K562 (cell line): ENCODE measurements around the gene SMAD3. TPM values are rescaled to one million over a fixed set of nuclear protein-coding genes. Genes with fewer than 3 reads are reported as not detected.

Experiments
- CBX5 ChIP-seq: IDR thresholded peaks from 2 replicates; pipeline ENCODE4 v1.6.1; 2014; ENCODE audit warnings: low read depth, borderline replicate concordance
- CHD2 ChIP-seq: IDR thresholded peaks from 2 replicates; pipeline ENCODE4 v1.6.1; 2011; ENCODE audit warnings: low read depth, low read length
- COPS2 ChIP-seq: fragments of 450-650 bp; conservative IDR thresholded peaks from 2 replicates; pipeline ENCODE4 v1.6.1; 2016; ENCODE audit warnings: mild to moderate bottlenecking, moderate library complexity
- FUS ChIP-seq: fragments of 200-400 bp; formaldehyde crosslinking; optimal IDR thresholded peaks from 2 replicates; pipeline ENCODE3; 2017; ENCODE audit warnings: low read depth, low read length
- HOXB6 ChIP-seq: fragments of 250-450 bp; sonication (Bioruptor Pico); IDR thresholded peaks from 2 replicates; pipeline ENCODE4 v1.5.1; 2022; ENCODE audit warnings: mild to moderate bottlenecking, borderline replicate concordance
- JUNB ChIP-seq: fragments of 450-650 bp; formaldehyde crosslinking; conservative IDR thresholded peaks from 2 replicates; pipeline ENCODE4 v1.4.0; 2020; ENCODE audit warnings: mild to moderate bottlenecking
- KAT2B ChIP-seq: IDR thresholded peaks from one replicate; pipeline ENCODE4 v1.6.1; 2012; ENCODE audit warnings: low read depth, mild to moderate bottlenecking, control low read depth, inconsistent platforms, low read length, moderate library complexity
- MEF2D ChIP-seq: conservative IDR thresholded peaks from 2 replicates; pipeline ENCODE4 v1.6.1; 2016; ENCODE audit warnings: low read depth, missing genetic modification characterization, missing compliant biosample characterization
- NFIX ChIP-seq: fragments of 250-450 bp; sonication (Bioruptor Pico); IDR thresholded peaks from 2 replicates; pipeline ENCODE4 v1.4.0; 2020; ENCODE audit warnings: low read depth, mild to moderate bottlenecking, moderate library complexity
- NFRKB ChIP-seq: fragments of 450-650 bp; IDR thresholded peaks from 2 replicates; pipeline ENCODE4 v1.6.1; 2016; ENCODE audit warnings: low read depth
- PCBP2 ChIP-seq: fragments of 200-400 bp; formaldehyde crosslinking; IDR thresholded peaks from 2 replicates; pipeline ENCODE4 v1.6.1; 2018; ENCODE audit warnings: low read length, low read depth, mild to moderate bottlenecking, moderate library complexity; ENCODE audit not compliant: poor library complexity, severe bottlenecking
- PHB2 ChIP-seq: fragments of 450-650 bp; IDR thresholded peaks from 2 replicates; pipeline ENCODE4 v1.6.1; 2017; ENCODE audit warnings: low read depth
- SIRT6 ChIP-seq: IDR thresholded peaks from one replicate; pipeline ENCODE4 v1.6.1; 2012; ENCODE audit warnings: low read depth, mild to moderate bottlenecking, control low read depth, inconsistent platforms, low read length, moderate library complexity
- SNRNP70 ChIP-seq: fragments of 200-400 bp; formaldehyde crosslinking; optimal IDR thresholded peaks from 2 replicates; pipeline ENCODE3; 2017; ENCODE audit warnings: low read depth, low read length
- STAG1 ChIP-seq: sonication (generic); formaldehyde crosslinking; IDR thresholded peaks from 2 replicates; pipeline ENCODE4 v1.5.0; 2020; ENCODE audit warnings: missing genetic modification reagents, borderline replicate concordance
- THRAP3 ChIP-seq: fragments of 450-650 bp; IDR thresholded peaks from 2 replicates; pipeline ENCODE4 v1.6.1; 2016; ENCODE audit warnings: mild to moderate bottlenecking, inconsistent platforms, borderline replicate concordance
- ZNF12 ChIP-seq: sonication (generic); formaldehyde crosslinking; IDR thresholded peaks from 2 replicates; pipeline ENCODE4 v1.4.0; 2020; ENCODE audit warnings: mild to moderate bottlenecking, missing genetic modification reagents
- ZNF239 ChIP-seq: fragments of 250-450 bp; sonication (Bioruptor Pico); IDR thresholded peaks from 2 replicates; pipeline ENCODE4 v1.4.0; 2020; ENCODE audit warnings: mild to moderate bottlenecking
- polyA plus RNA-seq, 8 experiments: library from polyadenylated mRNA; depleted of rRNA in 4 of 8; stranded (reverse) in 5 of 8; unstranded in 3 of 8; fragments of >200 nt; fragmentation: Nextera tagmentation in 2 of 8; fragmentation: Illumina TruSeq in 1 of 8; extraction: Ambion mirVana in 2 of 8; extraction: Trizol in 1 of 8; gene quantifications; 2 replicates each; pipeline versions ENCODE4 v1.2.1 to v1.2.3, GENCODE V29; 2011 to 2014; ENCODE audit warnings: inconsistent platforms in 1 of 8, missing spikeins in 1 of 8
- total RNA-seq, 7 experiments: library from RNA; depleted of rRNA in 6 of 7; stranded (reverse); fragments of >200 nt in 6 of 7; fragmentation: Illumina TruSeq in 2 of 7; extraction: Trizol in 2 of 7; gene quantifications; 2 replicates each; pipeline versions ENCODE4 v1.2.1 to v1.2.3, GENCODE V29; 2011 to 2021; ENCODE audit warnings: low replicate concordance in 1 of 7
- TF ChIP-seq, protein P1 (sequence below): sonication (generic); IDR thresholded peaks from 2 replicates; pipeline ENCODE4 v1.6.1; 2016
- TF ChIP-seq, protein P2 (sequence below): sonication (generic); formaldehyde crosslinking; IDR thresholded peaks from 2 replicates; pipeline ENCODE4 v1.8.1; 2023; ENCODE audit warnings: mild to moderate bottlenecking, missing genetic modification reagents
- TF ChIP-seq, protein P3 (sequence below): fragments of 250-450 bp; sonication (Bioruptor Pico); IDR thresholded peaks from 2 replicates; pipeline ENCODE4 v1.9.0; 2021; ENCODE audit warnings: mild to moderate bottlenecking, inconsistent platforms

Gene SMAD3
- total and polyA plus RNA-seq, 9 of the 15 experiments (the other 6 are each of a cell fraction or from before 2014, with no cell fraction given), result 4.3 to 39.2 (median 11.1) TPM

DNA sequence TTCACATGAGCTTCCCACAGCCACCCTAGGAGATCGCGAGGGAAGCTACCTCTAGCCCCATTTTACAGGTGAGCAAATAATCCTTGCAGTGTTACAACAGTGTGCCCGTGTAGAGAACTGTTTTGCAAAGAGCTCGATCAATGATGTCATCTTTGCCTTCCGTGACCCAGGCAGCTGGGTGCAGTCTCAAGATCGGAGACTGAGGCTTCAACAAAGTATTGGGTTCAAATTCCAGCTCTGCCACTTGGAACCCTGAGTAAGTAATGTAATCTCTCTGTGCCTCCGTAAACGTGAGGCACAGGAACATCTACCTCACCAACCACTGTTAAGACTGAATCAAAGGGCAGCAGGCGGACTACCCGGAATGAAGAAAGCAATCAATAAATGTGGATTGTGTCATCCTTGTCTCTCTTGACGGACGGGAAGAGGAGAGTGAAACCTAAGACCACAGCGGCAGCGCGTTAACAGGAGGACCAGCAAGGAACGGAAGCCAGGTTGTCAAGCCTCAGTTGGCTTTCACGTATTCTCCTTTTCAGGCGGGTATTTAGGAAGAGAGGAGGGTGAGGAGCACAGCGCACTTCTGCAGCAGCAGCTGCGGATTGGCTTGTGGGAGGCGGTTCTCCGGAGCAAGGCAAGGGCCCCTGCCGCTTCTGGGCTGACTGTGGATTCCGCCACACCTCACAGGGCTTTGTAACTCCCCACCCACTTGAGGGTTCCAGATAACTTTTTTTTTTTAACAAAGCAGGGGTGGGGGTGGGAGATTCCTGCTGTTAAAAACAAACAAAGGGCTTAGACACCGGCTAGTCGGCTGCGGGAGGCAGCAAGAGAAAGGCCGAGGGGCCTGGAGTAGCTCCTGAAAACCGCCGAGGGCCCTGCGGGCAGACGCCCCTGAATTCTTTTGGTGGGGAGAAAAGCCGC, 1.5 kb upstream of the SMAD3 start (continued):
- TF ChIP-seq FUS (no peak), THRAP3 (no peak), NFIX (CRISPR knock-in tag) (no peak), HOXB6 (CRISPR knock-in tag) (no peak), NFRKB (0 out of 2 replicates have a peak, but pooled peaks have one; percentile 24), STAG1 (CRISPR knock-in tag) (no peak), KAT2B (no peak), SIRT6 (no peak), PHB2 (no peak), ZNF12 (CRISPR knock-in tag) (no peak), CHD2 (no peak), CBX5 (0 out of 2 replicates have a peak, but pooled peaks have one; percentile 25), PCBP2 (no peak), ZNF239 (CRISPR knock-in tag) (no peak), COPS2 (no peak), MEF2D (tag) (no peak), SNRNP70 (no peak), JUNB (CRISPR knock-in tag) (no peak)
- TF ChIP-seq, protein P1, sequence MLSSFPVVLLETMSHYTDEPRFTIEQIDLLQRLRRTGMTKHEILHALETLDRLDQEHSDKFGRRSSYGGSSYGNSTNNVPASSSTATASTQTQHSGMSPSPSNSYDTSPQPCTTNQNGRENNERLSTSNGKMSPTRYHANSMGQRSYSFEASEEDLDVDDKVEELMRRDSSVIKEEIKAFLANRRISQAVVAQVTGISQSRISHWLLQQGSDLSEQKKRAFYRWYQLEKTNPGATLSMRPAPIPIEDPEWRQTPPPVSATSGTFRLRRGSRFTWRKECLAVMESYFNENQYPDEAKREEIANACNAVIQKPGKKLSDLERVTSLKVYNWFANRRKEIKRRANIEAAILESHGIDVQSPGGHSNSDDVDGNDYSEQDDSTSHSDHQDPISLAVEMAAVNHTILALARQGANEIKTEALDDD, result no peak
- TF ChIP-seq, protein P2, sequence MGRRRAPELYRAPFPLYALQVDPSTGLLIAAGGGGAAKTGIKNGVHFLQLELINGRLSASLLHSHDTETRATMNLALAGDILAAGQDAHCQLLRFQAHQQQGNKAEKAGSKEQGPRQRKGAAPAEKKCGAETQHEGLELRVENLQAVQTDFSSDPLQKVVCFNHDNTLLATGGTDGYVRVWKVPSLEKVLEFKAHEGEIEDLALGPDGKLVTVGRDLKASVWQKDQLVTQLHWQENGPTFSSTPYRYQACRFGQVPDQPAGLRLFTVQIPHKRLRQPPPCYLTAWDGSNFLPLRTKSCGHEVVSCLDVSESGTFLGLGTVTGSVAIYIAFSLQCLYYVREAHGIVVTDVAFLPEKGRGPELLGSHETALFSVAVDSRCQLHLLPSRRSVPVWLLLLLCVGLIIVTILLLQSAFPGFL, result no peak
- TF ChIP-seq, protein P3, sequence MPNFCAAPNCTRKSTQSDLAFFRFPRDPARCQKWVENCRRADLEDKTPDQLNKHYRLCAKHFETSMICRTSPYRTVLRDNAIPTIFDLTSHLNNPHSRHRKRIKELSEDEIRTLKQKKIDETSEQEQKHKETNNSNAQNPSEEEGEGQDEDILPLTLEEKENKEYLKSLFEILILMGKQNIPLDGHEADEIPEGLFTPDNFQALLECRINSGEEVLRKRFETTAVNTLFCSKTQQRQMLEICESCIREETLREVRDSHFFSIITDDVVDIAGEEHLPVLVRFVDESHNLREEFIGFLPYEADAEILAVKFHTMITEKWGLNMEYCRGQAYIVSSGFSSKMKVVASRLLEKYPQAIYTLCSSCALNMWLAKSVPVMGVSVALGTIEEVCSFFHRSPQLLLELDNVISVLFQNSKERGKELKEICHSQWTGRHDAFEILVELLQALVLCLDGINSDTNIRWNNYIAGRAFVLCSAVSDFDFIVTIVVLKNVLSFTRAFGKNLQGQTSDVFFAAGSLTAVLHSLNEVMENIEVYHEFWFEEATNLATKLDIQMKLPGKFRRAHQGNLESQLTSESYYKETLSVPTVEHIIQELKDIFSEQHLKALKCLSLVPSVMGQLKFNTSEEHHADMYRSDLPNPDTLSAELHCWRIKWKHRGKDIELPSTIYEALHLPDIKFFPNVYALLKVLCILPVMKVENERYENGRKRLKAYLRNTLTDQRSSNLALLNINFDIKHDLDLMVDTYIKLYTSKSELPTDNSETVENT (CRISPR knock-in tag), result no peak
